HG03103 (cell line): ENCODE measurements around the gene OCIAD2.
"Not testable (repeated sequence)": the region's sequence is repeated elsewhere in the genome, so short reads cannot be mapped to it uniquely, and the experiment has no call there.

ENCODE experiments used
- ATAC-seq: cut with Tn5 transposase; IDR thresholded peaks from one replicate; pipeline ENCODE4 v1.9.1; 2021; ENCODE audit warnings: low read depth; ENCODE audit not compliant: unreplicated experiment

OCIAD2 gene

DNA sequence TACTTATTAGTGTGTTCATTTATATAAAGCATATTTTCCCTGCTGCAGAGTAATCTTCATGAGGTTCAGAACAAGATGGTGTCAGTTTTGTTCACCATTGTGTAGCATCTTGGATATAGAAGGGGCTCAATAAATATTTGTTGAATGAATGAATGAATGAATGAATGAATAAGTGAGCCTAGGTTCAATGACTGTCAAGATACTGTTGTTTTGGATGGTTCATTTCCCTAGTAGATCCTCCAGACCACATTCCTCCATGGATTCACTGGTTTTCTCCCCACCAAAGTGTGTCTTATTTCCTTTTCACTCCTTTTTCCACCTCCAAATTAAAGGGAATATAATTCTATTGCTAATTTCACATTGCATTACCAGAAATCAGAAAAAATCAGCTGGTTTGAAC, 2.1 kb upstream of the OCIAD2 start:
- ATAC-seq = no peak

DNA sequence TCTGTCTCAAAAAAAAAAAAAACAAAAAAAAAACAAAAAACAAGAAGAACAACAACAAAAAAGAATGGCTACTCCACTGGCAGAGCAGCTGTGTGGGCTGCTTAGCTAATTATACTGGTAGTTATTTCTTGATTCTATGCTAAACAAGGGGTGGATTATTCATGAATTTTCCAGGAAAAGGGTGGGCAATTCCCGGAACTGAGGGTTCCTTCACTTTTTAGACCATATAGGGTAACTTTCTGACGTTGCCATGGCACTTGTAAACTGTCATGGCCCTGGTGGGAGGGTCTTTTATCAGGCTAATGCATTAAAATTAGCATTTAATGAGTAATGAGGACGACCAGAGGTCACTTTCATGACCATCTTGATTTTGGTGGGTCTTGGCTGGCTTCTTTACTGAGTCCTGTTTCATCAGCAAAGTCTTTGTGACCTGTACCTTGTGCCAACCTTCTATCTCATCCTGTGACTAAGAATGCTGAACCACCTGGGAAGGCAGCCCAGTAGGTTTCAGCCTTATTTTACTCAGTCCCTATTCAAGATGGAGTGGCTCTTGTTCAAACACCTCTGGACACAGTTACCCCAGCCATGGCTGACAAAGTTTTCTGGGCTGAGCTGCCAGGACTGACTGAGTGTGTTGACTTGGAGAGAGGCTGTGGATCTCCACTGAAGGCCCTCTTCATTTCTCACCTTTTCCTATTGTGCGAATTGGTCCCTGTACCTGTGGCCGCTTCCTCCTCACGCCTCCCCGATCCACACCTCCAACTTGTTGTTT, 1.3 kb upstream of the OCIAD2 start:
- ATAC-seq = no peak

DNA sequence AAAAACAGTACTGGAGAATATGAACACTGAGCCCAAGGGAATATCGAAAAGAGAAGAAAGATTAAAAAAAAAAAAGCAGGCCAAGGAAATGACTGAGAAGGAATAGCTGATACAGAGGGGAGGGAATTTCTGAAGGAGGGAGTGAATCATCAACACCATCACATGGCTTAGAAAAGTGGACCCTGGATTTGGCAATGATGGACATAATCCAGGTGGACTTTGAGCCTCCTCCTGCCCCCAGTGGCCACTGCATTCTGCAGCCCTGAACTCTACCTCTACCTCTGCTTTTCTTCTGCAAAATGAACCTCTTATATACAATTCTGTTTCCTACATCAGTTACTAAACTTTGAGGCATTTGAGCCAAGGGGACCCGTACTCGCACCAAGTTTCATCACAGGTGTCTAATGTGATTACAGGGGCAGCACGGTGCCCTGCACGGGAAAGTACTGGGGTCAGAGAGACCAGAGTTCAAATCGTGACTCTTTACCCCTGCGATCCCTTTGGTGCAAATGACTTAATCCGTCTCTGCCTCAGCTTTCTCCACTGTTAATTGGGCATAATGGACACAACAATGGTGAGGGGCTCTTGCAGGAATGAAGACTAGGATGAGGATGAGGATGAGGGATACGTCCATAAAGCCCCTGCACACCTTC, 1.1 kb downstream of the OCIAD2 start:
- no peak for ATAC-seq

DNA sequence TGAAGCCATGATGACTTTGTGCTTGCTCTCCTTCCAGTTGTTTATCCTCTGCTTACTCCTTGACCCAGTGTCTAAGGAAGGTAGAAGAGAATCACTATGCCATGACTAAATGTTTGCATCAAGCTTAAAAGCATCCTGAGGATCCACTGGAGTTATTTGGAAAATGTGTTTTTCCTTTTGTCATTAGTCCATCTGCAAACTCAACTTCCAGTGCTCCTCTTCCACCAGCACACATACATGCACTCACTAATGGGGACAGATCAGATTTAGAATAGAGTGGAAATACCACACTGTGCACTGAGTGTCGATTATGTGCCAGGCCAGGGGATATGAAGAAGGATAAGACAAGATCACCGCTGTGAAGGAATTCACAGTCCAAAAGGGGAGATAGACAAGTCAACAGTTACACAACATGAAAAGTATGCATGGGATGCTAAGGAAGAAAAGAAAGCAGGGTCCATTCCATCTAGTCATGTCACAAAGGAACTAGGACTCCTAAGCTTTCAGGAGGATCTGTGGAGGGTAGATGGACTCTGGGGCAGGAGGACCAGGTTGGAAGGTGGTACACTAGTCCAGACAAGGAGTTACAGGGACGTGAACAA, 1.9 kb downstream of the OCIAD2 start:
- no peak for ATAC-seq

DNA sequence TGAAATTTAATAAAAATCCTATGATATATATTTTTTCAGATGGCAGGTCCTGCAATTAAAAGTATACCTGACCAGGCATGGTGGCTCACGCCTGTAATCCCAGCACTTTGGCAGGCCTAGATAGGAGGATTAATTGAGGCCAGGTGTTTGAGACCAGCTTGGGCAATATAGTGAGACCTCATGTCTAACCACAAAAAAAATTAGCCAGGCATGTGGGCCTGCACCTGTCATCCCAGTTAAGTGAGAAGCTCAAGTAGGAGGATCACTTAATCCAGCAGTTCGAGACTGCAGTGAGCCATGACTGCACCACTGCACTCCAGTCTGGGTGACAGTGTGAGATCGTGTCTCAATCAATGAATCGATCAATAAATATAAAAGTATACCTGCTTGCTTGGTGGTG, 2.5 kb downstream of the OCIAD2 start:
- ATAC-seq = no peak

DNA sequence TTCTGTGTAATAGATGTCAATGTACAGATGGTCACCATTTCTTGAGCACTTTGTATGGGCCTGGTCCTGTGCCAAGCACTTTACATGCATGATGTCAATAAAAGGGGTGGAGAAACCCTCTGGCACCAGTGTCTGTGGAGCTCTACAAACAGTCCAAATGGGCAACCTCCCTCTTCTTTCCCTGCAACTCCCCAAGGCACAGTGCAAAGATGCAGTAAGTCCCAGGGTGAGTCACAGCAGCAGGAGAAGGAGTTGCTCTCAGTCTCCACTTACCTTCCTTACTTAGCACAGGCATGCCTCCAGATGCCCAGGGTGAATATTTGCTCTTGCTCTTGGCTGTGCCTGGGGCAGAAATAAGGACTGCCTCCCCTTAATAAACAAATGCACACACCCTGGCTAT, 4.3 kb downstream of the OCIAD2 start:
- ATAC-seq = no peak

DNA sequence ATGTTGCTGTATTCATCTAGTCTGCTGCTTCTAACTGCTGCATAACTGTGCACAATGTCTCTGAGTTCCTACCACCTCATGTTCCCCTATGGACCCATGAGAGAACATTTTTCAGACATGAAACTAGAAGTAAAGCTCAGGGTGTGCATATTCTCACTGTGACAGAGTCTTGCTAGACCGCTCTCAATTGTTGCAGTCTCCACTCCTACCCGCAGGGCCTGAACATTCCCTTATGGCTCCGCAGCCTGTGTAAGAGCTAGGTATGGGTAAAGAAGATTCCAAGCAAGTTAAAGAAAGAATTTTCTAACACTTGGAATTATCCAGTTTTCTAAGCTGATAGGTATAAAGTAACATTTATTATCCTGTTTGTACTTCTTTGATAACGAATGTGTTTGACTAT, 5.4 kb downstream of the OCIAD2 start:
- no peak for ATAC-seq

DNA sequence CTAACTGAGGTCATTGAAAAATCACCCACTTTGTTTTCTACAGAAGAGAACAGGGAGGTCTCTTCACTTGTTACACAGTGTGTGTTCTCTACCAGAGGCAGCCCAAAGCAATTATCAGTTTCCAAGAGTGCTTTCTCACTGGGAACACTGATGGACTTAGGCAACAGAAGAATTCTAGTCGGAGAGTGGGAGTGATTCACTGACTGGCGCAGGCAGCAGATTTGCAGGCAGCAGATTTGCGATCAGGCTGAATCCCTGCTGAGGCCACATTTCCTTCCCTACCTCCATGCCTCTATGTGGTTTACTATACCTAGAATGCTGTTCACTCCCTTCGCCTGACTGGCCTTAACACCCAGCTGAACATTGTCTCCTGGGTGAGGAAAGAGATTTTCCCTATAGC, 6.6 kb downstream of the OCIAD2 start:
- ATAC-seq = no peak

DNA sequence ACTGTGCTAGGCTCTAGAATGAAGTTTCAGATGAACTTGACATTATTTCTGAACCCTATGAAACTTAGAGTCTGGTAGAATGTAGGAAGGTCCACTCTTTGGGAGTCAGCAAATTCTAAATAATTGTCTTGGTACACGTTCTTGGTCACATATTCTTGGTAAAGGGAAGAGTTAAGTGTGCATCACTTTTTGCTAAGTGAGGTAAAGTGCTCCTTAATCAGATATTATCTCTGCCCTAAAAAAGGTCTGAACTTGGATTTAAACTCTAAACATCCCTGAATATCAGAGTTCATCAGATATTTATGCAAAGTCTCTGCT, 7.2 kb downstream of the OCIAD2 start:
- no peak for ATAC-seq

DNA sequence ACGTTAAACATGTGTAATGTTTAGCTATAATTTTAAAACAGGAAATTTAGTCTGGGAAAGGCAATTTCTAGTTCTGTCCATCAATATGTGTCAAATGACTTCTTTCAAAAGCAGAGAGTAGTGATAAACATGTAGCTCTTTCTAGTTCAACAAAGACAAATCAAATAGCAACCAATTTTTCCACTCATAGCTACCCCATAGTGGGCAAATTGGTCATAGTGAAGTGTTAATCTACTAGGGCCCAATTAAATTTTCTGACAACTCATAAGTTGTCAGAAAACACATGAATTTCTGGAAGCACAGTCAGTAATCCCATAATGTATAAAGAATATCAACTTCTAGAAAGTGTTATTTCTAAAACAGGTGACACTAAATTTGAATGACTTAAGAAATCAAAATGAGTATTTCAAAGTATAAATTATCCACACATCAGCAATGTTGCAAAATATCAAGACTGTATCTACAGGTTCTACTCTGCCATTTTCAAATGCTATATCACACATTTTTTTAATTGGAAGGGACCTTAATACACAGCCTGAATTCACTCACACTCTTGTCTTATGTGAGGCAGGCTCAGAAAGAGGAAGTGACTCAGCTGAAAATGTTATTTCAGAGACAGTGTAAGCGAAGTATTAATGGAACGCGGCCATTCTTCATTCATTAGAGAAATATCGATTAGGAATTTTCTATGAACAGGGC, 7.7 kb downstream of the OCIAD2 start:
- ATAC-seq = peak; percentile 73

DNA sequence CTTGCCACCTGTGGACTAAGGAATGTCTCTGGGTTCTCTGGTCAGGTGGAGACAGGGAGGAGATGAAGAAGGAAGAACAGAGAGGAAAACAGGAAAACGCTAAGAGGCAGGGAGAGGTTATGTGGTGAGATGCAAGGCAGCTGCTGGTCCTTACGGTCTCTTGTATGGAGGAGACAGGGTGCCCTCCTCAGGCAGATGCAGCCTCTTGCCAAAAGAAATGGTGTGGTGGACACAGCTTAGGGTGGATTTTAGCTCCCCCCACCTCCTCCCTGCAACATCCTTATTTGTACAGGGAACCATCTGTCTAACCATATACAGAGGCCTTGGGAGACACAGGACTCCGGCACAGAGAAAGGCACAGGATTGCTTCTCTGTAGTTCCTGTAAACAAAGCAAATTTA, 9.7 kb downstream of the OCIAD2 start:
- ATAC-seq = no peak

DNA sequence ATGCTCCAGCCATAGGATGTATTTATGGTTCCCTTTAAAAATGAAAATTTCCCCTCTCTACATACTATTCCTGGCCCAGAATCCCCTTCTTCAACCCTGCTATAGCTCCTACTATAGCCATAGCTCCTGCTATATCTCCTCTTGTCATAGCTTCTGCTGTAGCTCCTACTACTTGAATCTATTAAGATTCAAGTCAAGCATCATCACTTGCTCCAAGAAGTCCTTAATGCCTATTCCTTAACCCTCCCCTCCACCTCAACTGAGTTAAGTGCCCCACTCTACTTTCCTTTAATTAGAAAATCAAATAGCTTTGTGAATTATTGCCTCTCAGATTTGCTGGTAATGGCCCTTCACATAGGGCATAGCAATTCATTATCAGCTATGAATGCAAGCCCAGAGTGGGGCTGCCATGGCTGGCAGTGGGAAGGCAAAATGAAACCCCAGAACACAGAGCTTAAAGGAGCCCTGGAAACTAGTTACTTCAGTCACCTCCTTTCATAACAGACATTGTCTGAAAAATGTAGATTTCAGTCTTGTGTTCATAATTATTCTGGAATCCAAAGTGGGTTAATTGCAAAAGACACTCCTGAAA, 15.4 kb downstream of the OCIAD2 start:
- no peak for ATAC-seq

DNA sequence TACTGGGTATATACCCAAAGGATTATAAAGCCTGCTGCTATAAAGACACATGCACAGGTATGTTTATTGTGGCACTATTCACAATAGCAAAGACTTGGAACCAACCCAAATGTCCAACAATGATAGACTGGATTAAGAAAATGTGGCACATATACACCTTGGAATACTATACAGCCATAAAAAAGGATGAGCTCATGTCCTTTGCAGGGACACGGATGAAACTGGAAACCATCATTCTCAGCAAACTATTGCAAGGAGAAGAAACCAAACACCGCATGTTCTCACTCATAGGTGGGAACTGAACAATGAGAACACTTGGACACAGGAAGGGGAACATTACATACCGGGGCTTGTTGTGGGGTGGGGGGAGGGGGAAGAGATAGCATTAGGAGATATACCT, 16.8 kb downstream of the OCIAD2 start:
- not testable (repeated sequence) for ATAC-seq

DNA sequence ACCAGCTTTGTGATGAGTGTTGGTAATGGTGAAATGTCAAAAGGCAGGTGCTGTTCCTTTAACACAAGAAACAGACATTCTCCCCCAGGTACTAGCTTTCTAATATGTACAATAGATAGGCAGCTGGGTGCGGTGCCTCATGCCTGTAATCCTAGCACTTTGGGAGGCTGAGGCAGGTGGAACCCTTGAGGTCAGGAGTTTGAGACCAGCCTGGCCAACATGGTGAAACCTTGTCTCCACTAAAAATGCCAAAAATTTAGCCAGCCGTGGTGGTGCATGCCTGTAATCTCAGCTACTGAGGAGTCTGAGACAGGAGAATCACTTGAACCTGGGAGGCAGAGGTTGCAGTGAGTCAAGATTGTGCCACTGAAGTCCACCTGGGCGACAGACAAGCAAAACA, 24.9 kb downstream of the OCIAD2 start:
- not testable (repeated sequence) for ATAC-seq

DNA sequence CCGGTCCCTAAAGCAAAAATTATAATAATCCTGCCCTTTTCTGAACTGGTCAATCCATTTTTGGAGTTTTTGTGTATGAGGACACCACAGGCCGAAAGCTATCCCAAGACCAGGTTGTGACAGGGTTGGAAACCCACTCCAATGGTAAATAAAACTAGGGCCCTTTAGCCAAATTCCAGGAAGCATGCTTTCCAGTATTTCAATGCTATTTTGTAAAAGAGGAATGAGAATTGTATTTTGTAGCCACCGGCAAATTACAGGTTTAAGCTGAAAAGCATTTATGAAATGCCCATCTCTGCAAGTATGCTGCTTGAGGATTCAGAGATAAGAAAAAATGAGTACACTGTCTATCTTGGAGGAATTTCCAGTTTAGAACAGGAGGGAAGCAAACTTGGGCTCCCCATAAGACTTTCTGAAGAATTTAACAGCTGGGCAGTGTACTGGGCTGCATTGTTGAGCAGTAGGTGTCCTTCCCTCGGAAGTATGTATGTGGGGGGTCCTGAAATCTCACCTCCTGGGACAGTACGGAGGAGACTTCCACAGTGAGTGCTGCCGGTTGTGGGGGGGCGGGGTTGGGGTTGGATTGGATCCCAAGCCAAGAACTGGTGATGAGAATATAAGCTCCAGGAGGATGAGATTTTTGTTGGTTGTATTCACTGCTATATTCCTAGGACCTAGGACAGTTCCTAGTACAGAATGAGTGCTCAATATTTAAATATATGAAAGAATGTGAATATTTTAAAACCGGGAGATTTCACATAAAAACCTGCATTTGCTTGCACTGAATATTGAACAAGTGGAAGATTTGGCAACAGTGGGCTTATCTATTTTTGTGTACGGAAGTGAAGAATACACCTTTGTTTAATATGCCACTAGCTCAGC, 26.8 kb downstream of the OCIAD2 start:
- no peak for ATAC-seq

DNA sequence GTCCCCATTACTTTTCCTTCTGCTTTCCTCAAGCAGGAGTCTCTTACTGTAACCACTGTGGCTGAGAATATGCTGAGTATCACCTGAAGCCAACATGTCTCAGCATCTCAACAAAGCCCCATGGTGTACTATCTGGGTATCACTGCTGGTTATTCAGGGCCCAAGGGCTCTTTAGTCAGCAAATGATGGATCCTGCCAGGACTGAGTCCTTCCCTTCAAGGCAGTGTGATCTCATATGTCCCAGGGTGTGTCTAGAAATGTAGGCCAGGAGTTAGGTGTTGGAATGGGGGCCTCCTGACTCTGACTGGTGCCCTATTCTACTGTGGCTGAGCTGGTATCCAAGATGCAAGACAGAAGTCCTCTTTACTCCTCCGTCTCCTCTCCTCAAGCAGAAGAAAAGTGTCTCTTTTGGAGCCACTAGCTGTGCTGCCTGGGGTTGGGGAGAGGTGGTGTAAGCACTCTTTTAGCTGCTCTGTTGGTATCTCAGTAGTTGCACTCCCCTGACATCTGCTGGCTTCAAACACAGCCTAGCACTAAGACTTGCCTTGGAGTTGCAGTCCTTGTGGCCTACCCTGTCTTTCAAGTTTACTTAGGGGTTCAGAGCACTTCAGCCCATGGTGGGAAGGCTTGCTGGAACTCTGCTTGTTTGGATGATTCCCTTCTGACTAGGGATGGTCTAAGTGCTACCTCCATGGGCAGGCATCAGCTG, 28.6 kb downstream of the OCIAD2 start:
- ATAC-seq = no peak

DNA sequence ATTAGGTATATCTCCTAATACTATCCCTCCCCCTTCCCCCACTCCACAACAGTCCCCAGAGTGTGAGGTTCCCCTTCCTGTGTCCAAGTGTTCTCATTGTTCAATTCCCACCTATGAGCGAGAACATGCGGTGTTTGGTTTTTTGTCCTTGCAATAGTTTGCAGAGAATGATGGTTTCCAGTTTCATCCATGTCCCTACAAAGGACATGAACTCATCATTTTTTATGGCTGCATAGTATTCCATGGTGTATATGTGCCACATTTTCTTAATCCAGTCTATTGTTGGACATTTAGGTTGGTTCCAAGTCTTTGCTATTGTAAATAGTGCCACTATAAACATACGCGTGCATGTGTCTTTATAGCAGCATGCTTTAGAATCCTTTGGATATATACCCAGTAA, 41.9 kb downstream of the OCIAD2 start:
- ATAC-seq = not testable (repeated sequence)

DNA sequence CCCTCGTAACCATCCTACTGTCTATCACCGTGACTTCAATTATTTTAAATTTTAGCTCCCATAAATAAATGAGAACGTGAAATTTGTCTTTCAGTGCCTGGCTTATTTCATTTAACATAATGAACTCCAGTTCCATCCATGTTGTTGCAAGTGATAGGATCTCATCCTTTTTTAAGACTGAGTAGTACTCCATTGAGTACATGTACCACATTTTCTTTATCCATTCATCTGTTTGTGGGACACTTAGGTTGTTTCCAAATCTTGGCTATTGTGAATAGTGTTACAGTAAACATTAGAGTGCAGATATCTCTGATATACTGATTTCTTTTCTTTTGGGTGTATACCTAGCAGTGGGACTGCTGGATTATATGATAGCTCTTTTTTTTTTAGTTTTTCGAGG, 42.8 kb downstream of the OCIAD2 start:
- ATAC-seq = no peak

DNA sequence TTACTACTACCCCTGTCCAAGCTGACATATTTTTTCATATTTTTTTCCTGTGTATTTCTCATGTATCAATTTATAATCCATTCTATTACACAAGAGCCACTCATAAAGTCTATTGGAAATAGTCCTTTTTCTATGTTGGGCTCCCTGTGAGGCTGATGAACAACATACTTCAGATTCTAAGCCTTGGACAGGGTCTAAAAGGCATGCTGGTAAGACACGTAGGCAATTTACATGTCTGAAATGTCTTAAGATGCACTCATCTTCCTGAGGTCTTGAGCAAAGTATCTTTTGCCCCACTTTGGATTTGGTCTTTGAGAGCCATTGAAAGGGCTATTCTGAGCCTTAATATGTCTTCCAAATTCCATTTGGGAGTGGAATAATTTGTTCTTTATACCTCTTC, 43.9 kb downstream of the OCIAD2 start:
- no peak for ATAC-seq

DNA sequence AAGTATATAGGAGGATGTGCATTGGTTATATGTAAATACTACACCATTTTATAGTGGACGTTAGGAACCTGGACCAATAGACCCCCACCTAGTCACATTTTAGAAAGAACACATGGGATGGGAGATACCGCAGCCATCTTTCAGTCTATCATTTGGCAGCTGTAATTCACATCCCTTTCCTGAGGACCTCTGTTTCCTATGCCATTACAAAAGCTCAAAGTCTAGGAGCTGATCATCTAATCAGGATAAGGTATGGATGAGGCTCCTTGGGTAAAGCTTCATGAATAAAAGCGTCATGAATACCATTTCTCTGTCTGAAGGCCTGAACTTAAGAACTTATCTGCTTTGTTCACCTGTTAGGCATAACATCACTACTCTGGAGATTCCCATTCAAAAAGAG, 44.5 kb downstream of the OCIAD2 start:
- ATAC-seq = no peak
